WTC11 (cell line): ENCODE results near the gene FTSJ3. TPM values are rescaled to one million over a fixed set of nuclear protein-coding genes. Genes with fewer than 3 reads are reported as not detected.

ENCODE experiments used
- ATAC-seq: fragments of 200-7000 bp; cut with Tn5 transposase; 2 replicates; pipeline ENCODE4 v1.10.0; 2021; ENCODE audit warnings: mild to moderate bottlenecking, moderate library complexity
- CTCF ChIA-PET: fragments of 300-600 bp; sonication (Branson Sonifier 250); formaldehyde crosslinking; loops from one replicate; lab custom pipeline; 2021; ENCODE audit warnings: antibody characterized with exemption; lab: Charles Lee
- POLR2A ChIA-PET: fragments of 350-600 bp; sonication (Branson Sonifier 250); formaldehyde crosslinking; loops from one replicate; lab custom pipeline; 2021; ENCODE audit warnings: antibody characterized with exemption; lab: Charles Lee
- DNase-seq: peaks from one replicate; pipeline ENCODE4 v3.0.0; 2021; ENCODE audit warnings: low spot score
- H3K27ac Mint-ChIP-seq: 2 replicates; pipeline ENCODE4 v1.8.0; 2021; ENCODE audit warnings: mixed read lengths
- H3K27me3 Mint-ChIP-seq: 2 replicates; pipeline ENCODE4 v1.8.0; 2021; ENCODE audit warnings: low read depth, mild to moderate bottlenecking, moderate library complexity, mixed read lengths
- H3K36me3 Mint-ChIP-seq: 2 replicates; pipeline ENCODE4 v1.8.0; 2021; ENCODE audit warnings: mixed read lengths
- H3K4me1 Mint-ChIP-seq: 2 replicates; pipeline ENCODE4 v1.8.0; 2022; ENCODE audit warnings: mixed read lengths
- H3K4me3 Mint-ChIP-seq: 2 replicates; pipeline ENCODE4 v1.8.0; 2021; ENCODE audit warnings: mild to moderate bottlenecking, moderate library complexity, mixed read lengths
- H3K9me3 Mint-ChIP-seq: 2 replicates; pipeline ENCODE4 v1.8.0; 2021; ENCODE audit warnings: mixed read lengths
- ATF1 ChIP-seq: sonication (generic); formaldehyde crosslinking; IDR thresholded peaks from 2 replicates; pipeline ENCODE4 v1.8.1; 2023; ENCODE audit warnings: mild to moderate bottlenecking, moderate library complexity, missing genetic modification reagents
- CBFB ChIP-seq: sonication (generic); formaldehyde crosslinking; IDR thresholded peaks from 2 replicates; pipeline ENCODE4 v1.8.1; 2022; ENCODE audit warnings: mild to moderate bottlenecking, low read depth, missing genetic modification reagents
- E2F4 ChIP-seq: sonication (generic); formaldehyde crosslinking; IDR thresholded peaks from 2 replicates; pipeline ENCODE4 v1.8.1; 2022; ENCODE audit warnings: low read depth, mild to moderate bottlenecking, moderate library complexity, missing genetic modification reagents, borderline replicate concordance
- E2F5 ChIP-seq: sonication (generic); formaldehyde crosslinking; IDR thresholded peaks from 2 replicates; pipeline ENCODE4 v1.8.1; 2022; ENCODE audit warnings: mild to moderate bottlenecking, moderate library complexity, missing genetic modification reagents
- FOXK1 ChIP-seq: sonication (generic); formaldehyde crosslinking; IDR thresholded peaks from 2 replicates; pipeline ENCODE4 v1.8.0; 2022; ENCODE audit warnings: mild to moderate bottlenecking, moderate library complexity, missing genetic modification reagents
- FOXP1 ChIP-seq: sonication (generic); formaldehyde crosslinking; IDR thresholded peaks from 2 replicates; pipeline ENCODE4 v1.8.0; 2022; ENCODE audit warnings: missing genetic modification reagents, mild to moderate bottlenecking, moderate library complexity, borderline replicate concordance
- GABPB1 ChIP-seq: sonication (generic); formaldehyde crosslinking; IDR thresholded peaks from 2 replicates; pipeline ENCODE4 v1.8.1; 2023; ENCODE audit warnings: mild to moderate bottlenecking, missing genetic modification reagents
- GTF2I ChIP-seq: fragments of 250-450 bp; sonication (Bioruptor Pico); conservative IDR thresholded peaks from 2 replicates; pipeline ENCODE4 v1.4.0; 2021; ENCODE audit warnings: mild to moderate bottlenecking
- HMGXB4 ChIP-seq: sonication (generic); formaldehyde crosslinking; IDR thresholded peaks from 2 replicates; pipeline ENCODE4 v1.8.1; 2023; ENCODE audit warnings: mild to moderate bottlenecking, moderate library complexity, missing genetic modification reagents
- MAX ChIP-seq: sonication (generic); formaldehyde crosslinking; IDR thresholded peaks from 2 replicates; pipeline ENCODE4 v1.8.0; 2022; ENCODE audit warnings: mild to moderate bottlenecking, missing genetic modification reagents
- NFYB ChIP-seq: sonication (generic); formaldehyde crosslinking; conservative IDR thresholded peaks from 2 replicates; pipeline ENCODE4 v1.8.0; 2022; ENCODE audit warnings: low read depth, missing genetic modification reagents
- NR1H2 ChIP-seq: sonication (generic); formaldehyde crosslinking; IDR thresholded peaks from 2 replicates; pipeline ENCODE4 v1.9.0; 2021; ENCODE audit warnings: mild to moderate bottlenecking, moderate library complexity, missing genetic modification reagents
- OVOL2 ChIP-seq: fragments of 250-450 bp; sonication (Bioruptor Pico); IDR thresholded peaks from 2 replicates; pipeline ENCODE4 v1.9.0; 2021; ENCODE audit warnings: mild to moderate bottlenecking, borderline replicate concordance
- TCF7 ChIP-seq: sonication (generic); formaldehyde crosslinking; IDR thresholded peaks from 2 replicates; pipeline ENCODE4 v1.8.0; 2022; ENCODE audit warnings: mild to moderate bottlenecking, low read depth, missing genetic modification reagents, moderate library complexity
- TP53 ChIP-seq: sonication (generic); formaldehyde crosslinking; IDR thresholded peaks from 2 replicates; pipeline ENCODE4 v1.8.1; 2023; ENCODE audit warnings: mild to moderate bottlenecking, missing genetic modification reagents
- ZNF138 ChIP-seq: sonication (generic); formaldehyde crosslinking; conservative IDR thresholded peaks from 2 replicates; pipeline ENCODE4 v1.8.1; 2022; ENCODE audit warnings: mild to moderate bottlenecking, moderate library complexity, missing genetic modification reagents
- ZNF232 ChIP-seq: sonication (generic); formaldehyde crosslinking; IDR thresholded peaks from 2 replicates; pipeline ENCODE4 v1.8.0; 2022; ENCODE audit warnings: mild to moderate bottlenecking, missing genetic modification reagents
- ZNF416 ChIP-seq: fragments of 250-450 bp; sonication (Bioruptor Pico); IDR thresholded peaks from 2 replicates; pipeline ENCODE4 v1.9.0; 2021; ENCODE audit warnings: mild to moderate bottlenecking, inconsistent platforms
- ZNF423 ChIP-seq: fragments of 250-450 bp; sonication (Bioruptor Pico); IDR thresholded peaks from 2 replicates; pipeline ENCODE4 v2.1.2; 2022; ENCODE audit warnings: mild to moderate bottlenecking, moderate library complexity
- ZNF671 ChIP-seq: fragments of 250-450 bp; sonication (Bioruptor Pico); IDR thresholded peaks from 2 replicates; pipeline ENCODE4 v1.8.0; 2021; ENCODE audit warnings: mild to moderate bottlenecking
- total RNA-seq: library from RNA; stranded (reverse); gene quantifications from 3 replicates; pipeline ENCODE4 v1.2.3, GENCODE V29; 2021
- TF ChIP-seq, protein P1 (sequence below): sonication (generic); formaldehyde crosslinking; IDR thresholded peaks from 2 replicates; pipeline ENCODE4 v1.8.1; 2023; ENCODE audit warnings: mild to moderate bottlenecking, missing genetic modification reagents

Gene FTSJ3
- total RNA-seq, 1 experiment from 2014 or later, result 62.1 TPM

DNA sequence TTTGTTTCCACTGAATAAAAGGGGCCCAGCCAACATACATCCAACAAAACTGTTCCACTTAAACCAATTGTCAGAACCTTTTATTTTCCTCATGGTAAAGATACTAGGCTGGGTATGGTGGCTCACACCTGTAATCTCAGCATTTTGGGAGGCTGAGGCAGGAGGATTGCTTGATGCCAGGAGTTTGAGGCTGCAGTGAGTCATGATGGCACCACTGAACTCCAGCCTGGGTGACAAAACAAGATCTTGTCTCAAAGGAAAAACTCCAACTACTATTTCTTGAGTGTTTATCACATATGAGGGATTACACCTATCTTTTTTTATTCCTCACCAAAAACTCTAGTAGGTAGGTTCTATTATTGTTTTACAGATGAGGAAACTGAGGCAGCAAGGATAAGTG is 4.9 kb downstream of the FTSJ3 start:
- Mint-ChIP-seq H3K4me3 (no peak overlapping the region), H3K27ac (no peak overlapping the region), H3K27me3 (no peaks in the 10 kb centered on the region; the same call in 1 of the 2 replicates), H3K9me3 (no peaks in the 10 kb centered on the region), H3K36me3 (peaks cover 89% of the 10 kb centered on the region), H3K4me1 (peaks cover 11% of the 10 kb centered on the region)
- ATAC-seq (no peak), DNase-seq (no peak)
- ChIA-PET CTCF (interaction anchor here (1.5 kb wide), 1 partner anchor 12 kb away, joined by 4 read pairs; no protein-coding TSS in a partner anchor), POLR2A (no interaction called here)
- no peak for TF ChIP-seq ZNF138
- no peak for TF ChIP-seq E2F5
- no peak for TF ChIP-seq ZNF232 (CRISPR knock-in tag)
- no peak for TF ChIP-seq TP53

GRCh38 chr17:63821804-63822203 is 5.7 kb downstream of the FTSJ3 start:
- Mint-ChIP-seq H3K27me3 (no peaks in the 10 kb centered on the region; the same call in 1 of the 2 replicates), H3K4me1 (peaks cover 11% of the 10 kb centered on the region), H3K4me3 (no peak overlapping the region), H3K9me3 (no peaks in the 10 kb centered on the region), H3K27ac (no peak overlapping the region), H3K36me3 (peaks cover 96% of the 10 kb centered on the region)
- CTCF ChIA-PET, result interaction anchor here (1.5 kb wide), 1 partner anchor 13 kb away, joined by 4 read pairs; no protein-coding TSS in a partner anchor
- no peak for TF ChIP-seq HMGXB4 (CRISPR knock-in tag)
- no peak for TF ChIP-seq NR1H2 (CRISPR knock-in tag)
- TF ChIP-seq NFYB (CRISPR knock-in tag), result no peak
- no peak for TF ChIP-seq ZNF423
- no peak for TF ChIP-seq TP53
- TF ChIP-seq MAX (CRISPR knock-in tag), result no peak
- TF ChIP-seq TCF7 (CRISPR knock-in tag), result no peak
- TF ChIP-seq FOXK1, result no peak
- no peak for TF ChIP-seq ZNF671 (CRISPR knock-in tag)
- no peak for TF ChIP-seq OVOL2
- TF ChIP-seq ATF1, result no peak
- TF ChIP-seq, protein P1, sequence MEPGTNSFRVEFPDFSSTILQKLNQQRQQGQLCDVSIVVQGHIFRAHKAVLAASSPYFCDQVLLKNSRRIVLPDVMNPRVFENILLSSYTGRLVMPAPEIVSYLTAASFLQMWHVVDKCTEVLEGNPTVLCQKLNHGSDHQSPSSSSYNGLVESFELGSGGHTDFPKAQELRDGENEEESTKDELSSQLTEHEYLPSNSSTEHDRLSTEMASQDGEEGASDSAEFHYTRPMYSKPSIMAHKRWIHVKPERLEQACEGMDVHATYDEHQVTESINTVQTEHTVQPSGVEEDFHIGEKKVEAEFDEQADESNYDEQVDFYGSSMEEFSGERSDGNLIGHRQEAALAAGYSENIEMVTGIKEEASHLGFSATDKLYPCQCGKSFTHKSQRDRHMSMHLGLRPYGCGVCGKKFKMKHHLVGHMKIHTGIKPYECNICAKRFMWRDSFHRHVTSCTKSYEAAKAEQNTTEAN, result no peak
- no peak for TF ChIP-seq GTF2I
- TF ChIP-seq E2F4 (CRISPR knock-in tag), result no peak
- TF ChIP-seq GABPB1, result no peak
- TF ChIP-seq ZNF416 (CRISPR knock-in tag), result no peak
- no peak for TF ChIP-seq ZNF138
- no peak for TF ChIP-seq FOXP1 (CRISPR knock-in tag)
- no peak for TF ChIP-seq CBFB (CRISPR knock-in tag)
- ATAC-seq, result no peak
- no peak for DNase-seq
- POLR2A ChIA-PET, result no interaction called here
